HUES64 (cell line): Measurements from ENCODE around the gene MGAT5.

ENCODE experiments used
- H3K27ac ChIP-seq: 2 replicates; pipeline ENCODE4 v1.7.0; 2013; ENCODE audit warnings: low read depth, low read length, inconsistent platforms
- H3K27me3 ChIP-seq: 2 replicates; pipeline ENCODE4 v1.6.1; 2013; ENCODE audit warnings: mild to moderate bottlenecking, low read length; ENCODE audit not compliant: insufficient read depth
- H3K36me3 ChIP-seq: 2 replicates; pipeline ENCODE4 v1.6.1; 2013; ENCODE audit warnings: mild to moderate bottlenecking, low read length; ENCODE audit not compliant: insufficient read depth
- H3K4me1 ChIP-seq: 2 replicates; pipeline ENCODE4 v1.6.1; 2013; ENCODE audit warnings: mild to moderate bottlenecking, low read length, moderate library complexity; ENCODE audit not compliant: insufficient read depth
- H3K4me3 ChIP-seq: 2 replicates; pipeline ENCODE4 v1.5.1; 2013; ENCODE audit warnings: mild to moderate bottlenecking, low read length, moderate library complexity
- H3K9ac ChIP-seq: 2 replicates; pipeline ENCODE4 v1.6.1; 2013; ENCODE audit warnings: mild to moderate bottlenecking, low read depth, low read length
- H3K9me3 ChIP-seq: 2 replicates; pipeline ENCODE4 v1.6.1; 2013; ENCODE audit warnings: low read depth, low read length; ENCODE audit not compliant: insufficient read depth
- WGBS: fragments of 150-250, 120-280 bp; methylation state at CpG from one replicate; pipeline ENCODE4 v1.1.7; 2013; ENCODE audit warnings: missing lambda C conversion rate; 5-methylcytosine and 5-hydroxymethylcytosine counted together

The MGAT5 gene

DNA sequence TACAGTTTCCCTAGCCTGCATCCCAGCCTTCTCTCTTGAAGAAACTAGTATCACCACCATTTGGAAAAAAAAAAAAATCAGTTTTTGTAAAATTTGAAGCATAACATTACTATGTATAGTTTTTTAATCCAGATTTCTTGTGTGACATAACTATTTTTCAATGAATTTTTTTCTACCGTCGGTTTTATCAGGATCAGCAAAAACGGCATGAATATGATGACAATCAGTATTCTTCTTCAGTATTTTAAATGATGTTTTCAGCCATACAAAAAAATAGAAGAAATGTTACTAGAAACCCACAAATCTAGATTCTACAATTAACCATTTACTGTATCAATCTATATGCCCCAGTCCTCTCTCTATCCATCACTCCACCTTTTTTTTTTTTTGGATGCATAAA lies 103.9 kb downstream of the MGAT5 start:
- H3K4me3 ChIP-seq: no peak overlapping the region
- no peak overlapping the region for H3K27ac ChIP-seq
- no peaks in the 10 kb centered on the region for H3K27me3 ChIP-seq
- no peaks in the 10 kb centered on the region for H3K9me3 ChIP-seq
- H3K36me3 ChIP-seq: peaks cover 2% of the 10 kb centered on the region; the same call in 1 of the 2 replicates
- 0 out of 2 replicates have a peak, but pooled peaks cover 5% of the 10 kb centered on the region for H3K4me1 ChIP-seq
- no peak overlapping the region for H3K9ac ChIP-seq
- WGBS: 94% methylated on average over 3 of the region's 3 CpGs

DNA sequence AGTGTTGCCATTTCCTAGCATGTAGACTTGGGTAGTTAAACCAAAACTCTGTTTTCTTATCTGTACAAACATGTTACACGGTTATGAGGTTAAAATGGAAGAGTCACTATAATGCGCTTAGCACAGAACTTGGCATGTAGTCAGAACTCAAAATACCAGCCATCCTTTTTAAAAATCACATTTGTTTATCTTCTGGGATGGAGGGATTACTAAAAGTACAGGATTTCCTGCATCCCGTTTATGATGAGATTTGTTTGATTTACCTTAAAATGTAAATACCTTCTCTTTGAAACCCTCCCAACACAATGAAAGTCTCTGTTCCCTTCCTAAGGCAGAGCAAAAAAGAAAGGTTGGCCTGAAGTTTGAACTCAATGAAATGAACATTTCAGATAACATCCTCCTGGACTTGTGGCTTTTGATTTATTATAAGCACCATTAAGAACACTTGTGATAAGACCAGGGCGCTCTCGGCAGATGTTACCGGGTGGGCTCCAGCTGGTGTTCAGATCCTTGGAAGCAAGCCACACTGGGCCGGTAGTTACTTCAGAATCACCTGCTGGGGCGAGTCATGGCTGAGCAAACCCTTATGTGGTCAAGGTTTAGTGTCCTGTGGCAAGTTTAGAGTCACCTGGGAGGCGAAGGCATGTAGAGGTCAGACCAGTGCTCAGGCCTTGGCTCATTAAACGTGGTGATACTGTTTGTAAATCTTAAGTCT lies 105.7 kb downstream of the MGAT5 start:
- Histone ChIP-seq H3K9me3 (no peaks in the 10 kb centered on the region), H3K9ac (no peak overlapping the region), H3K4me3 (no peak overlapping the region), H3K4me1 (0 out of 2 replicates have a peak, but pooled peaks cover 5% of the 10 kb centered on the region), H3K27ac (no peak overlapping the region), H3K27me3 (no peaks in the 10 kb centered on the region), H3K36me3 (0 out of 2 replicates have a peak, but pooled peaks cover 5% of the 10 kb centered on the region)
- WGBS: 94% methylated on average over 9 of the region's 10 CpGs

DNA sequence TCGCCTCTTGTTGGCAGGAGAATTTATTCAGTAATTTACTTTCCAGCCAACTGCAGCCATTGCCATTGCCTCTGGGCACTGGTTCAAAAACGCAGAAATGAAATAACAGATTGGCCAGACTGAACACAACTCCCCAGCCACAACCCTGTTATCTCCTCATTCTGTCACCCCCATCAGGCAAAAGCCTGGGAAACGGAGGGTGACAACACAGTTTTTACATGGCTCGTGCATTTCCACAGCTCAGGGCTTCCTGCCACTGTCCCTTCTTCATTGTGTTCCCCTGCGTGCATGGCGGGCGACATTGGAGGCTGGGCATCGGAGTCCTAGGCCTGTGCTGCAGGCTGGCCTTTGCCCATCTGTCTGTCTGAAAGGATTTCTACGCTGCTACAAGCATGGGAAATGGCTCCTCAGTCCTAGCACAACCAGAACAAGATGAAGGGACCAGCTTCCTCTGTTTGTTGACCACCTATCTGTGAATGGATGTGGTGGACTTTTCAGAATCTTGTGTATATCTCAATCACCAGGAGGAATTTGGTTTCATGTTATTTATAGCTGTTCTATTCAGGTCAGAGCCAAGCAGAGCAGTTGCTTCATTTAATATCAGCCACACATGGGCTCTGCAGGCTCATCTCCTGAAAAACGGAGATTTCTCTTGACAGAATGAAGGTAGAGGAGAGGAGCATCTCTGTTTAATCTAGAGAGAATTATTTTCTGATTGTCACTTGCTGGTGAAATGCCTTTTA lies 107.0 kb downstream of the MGAT5 start:
- H3K4me3 ChIP-seq: no peak overlapping the region
- 94% methylated on average over 10 of the region's 10 CpGs for WGBS
- H3K9ac ChIP-seq: no peak overlapping the region
- H3K4me1 ChIP-seq: 0 out of 2 replicates have a peak, but pooled peaks cover 5% of the 10 kb centered on the region
- no peak overlapping the region for H3K27ac ChIP-seq
- H3K9me3 ChIP-seq: no peaks in the 10 kb centered on the region
- no peaks in the 10 kb centered on the region for H3K27me3 ChIP-seq
- H3K36me3 ChIP-seq: 0 out of 2 replicates have a peak, but pooled peaks cover 5% of the 10 kb centered on the region

DNA sequence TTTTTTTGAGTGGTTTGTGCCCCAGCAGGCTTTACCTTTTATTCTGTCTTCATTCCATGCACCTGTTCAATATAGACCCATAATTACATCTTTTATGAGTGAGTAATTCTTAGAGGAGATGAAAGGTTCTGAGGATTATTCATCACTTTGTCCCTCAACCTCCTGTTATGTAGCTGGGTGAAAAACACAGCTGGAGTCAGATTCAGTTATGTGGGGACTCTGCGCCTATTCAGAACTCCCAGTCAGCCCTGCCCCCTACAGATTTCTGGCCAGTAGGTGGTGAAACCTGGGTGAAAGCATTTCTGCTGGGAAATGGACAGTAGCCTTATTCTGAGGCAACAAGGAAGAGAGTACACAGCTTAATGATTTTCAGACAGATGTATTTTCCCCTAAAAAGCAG lies 107.8 kb downstream of the MGAT5 start:
- no peaks in the 10 kb centered on the region for H3K9me3 ChIP-seq
- H3K27ac ChIP-seq: no peak overlapping the region
- WGBS: 100% methylated on average over 1 of the region's 1 CpG
- H3K4me1 ChIP-seq: 0 out of 2 replicates have a peak, but pooled peaks cover 5% of the 10 kb centered on the region
- no peaks in the 10 kb centered on the region for H3K27me3 ChIP-seq
- H3K4me3 ChIP-seq: no peak overlapping the region
- H3K9ac ChIP-seq: no peak overlapping the region
- H3K36me3 ChIP-seq: 0 out of 2 replicates have a peak, but pooled peaks cover 5% of the 10 kb centered on the region

DNA sequence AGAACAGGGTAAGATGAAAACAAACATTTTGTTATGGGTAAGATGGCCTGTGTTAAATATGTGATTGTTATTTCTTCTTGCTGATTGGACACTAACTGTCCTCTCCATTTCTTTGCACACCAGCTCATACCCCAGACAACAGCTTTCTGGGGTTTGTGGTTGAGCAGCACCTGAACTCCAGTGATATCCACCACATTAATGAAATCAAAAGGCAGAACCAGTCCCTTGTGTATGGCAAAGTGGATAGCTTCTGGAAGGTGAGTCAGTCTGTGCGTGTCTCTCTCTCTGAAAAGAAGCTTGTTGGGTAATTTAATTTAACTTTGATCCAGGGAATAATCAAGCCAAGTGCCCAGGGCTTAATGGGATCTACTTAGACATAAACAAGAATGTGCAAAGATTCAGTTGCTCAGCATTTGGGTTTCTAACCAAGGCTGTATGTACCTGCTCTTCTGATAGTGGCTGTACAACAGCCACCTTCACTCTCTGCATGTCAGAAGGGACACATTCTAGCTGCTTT lies 108.3 kb downstream of the MGAT5 start:
- Histone ChIP-seq H3K27ac (no peak overlapping the region), H3K4me3 (no peak overlapping the region)
- 86% methylated on average over 1 of the region's 1 CpG for WGBS

DNA sequence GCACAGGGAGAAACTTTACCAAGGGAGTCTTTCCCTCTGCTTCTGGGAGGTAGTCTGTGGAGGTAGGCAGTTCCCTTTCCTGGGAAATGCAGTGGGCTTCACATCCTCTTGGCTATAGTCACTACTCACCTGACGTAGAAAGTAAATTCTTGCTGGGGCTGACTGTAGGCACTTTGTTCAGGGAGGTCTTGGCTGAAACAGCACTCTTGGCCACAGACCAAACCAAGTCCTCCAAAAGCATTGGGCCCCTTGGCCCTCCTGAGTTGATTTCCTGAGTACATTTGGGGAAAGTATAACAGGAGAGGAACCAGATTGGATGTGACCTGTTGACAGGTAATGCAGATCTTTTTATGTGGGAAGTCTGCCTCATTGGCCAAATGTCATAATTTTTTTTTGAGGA lies 108.9 kb downstream of the MGAT5 start:
- Histone ChIP-seq H3K27me3 (no peaks in the 10 kb centered on the region), H3K9ac (no peak overlapping the region), H3K4me3 (no peak overlapping the region), H3K9me3 (no peaks in the 10 kb centered on the region), H3K36me3 (0 out of 2 replicates have a peak, but pooled peaks cover 5% of the 10 kb centered on the region), H3K4me1 (0 out of 2 replicates have a peak, but pooled peaks cover 5% of the 10 kb centered on the region), H3K27ac (no peak overlapping the region)
- WGBS: 100% methylated on average over 1 of the region's 1 CpG

More for the DNA sequence above, 108.3 kb downstream of the MGAT5 start:
- H3K4me1 ChIP-seq: 0 out of 2 replicates have a peak, but pooled peaks cover 5% of the 10 kb centered on the region
- no peaks in the 10 kb centered on the region for H3K27me3 ChIP-seq
- H3K9me3 ChIP-seq: no peaks in the 10 kb centered on the region
- 0 out of 2 replicates have a peak, but pooled peaks cover 5% of the 10 kb centered on the region for H3K36me3 ChIP-seq
- no peak overlapping the region for H3K9ac ChIP-seq

DNA sequence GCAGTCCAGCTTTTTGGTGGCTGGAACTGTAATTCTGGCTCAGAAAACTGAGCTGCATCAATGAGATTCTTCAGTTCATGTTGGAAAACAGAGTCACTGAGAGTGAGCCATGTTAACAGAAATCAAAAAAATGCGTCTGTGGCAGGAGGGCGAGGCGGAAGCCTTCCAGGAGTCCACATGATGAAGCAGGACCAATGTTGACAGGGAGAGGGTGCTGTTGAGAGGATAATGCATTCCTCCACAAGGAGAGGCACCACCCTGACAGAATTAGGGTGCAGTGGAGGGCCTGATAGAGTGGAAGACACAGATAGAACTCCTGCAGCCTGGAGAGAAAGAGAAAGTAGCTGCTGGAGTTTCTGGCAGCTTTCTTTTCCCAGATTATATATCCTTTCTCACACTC lies 111.5 kb downstream of the MGAT5 start:
- Histone ChIP-seq H3K4me3 (no peak overlapping the region), H3K9me3 (no peaks in the 10 kb centered on the region), H3K4me1 (0 out of 2 replicates have a peak, but pooled peaks cover 5% of the 10 kb centered on the region), H3K36me3 (0 out of 2 replicates have a peak, but pooled peaks cover 5% of the 10 kb centered on the region), H3K9ac (no peak overlapping the region), H3K27ac (no peak overlapping the region), H3K27me3 (no peaks in the 10 kb centered on the region)
- 85% methylated on average over 3 of the region's 3 CpGs for WGBS

DNA sequence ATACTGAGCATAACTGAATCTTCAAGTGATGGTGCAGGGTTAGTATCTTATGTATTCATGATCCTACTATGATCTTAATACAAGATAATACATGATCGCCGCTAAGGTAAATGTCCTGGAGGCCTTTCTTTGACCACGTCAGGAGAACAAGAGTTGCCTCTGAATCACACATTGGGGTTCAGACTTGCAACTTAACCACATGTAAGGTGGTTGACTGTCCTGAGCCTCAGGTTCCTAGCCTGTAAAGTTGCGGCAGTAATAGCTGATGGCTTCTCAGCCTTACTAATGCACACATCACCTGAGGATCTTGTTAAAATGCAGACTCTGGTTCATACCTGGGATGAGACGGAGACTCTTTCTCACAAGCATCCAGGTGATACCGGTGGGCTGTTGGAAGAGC lies 112.5 kb downstream of the MGAT5 start:
- Histone ChIP-seq H3K4me3 (no peak overlapping the region), H3K27ac (no peak overlapping the region), H3K9me3 (no peaks in the 10 kb centered on the region), H3K27me3 (no peaks in the 10 kb centered on the region), H3K36me3 (0 out of 2 replicates have a peak, but pooled peaks cover 5% of the 10 kb centered on the region), H3K9ac (no peak overlapping the region), H3K4me1 (0 out of 2 replicates have a peak, but pooled peaks cover 5% of the 10 kb centered on the region)
- WGBS: 97% methylated on average over 6 of the region's 6 CpGs

DNA sequence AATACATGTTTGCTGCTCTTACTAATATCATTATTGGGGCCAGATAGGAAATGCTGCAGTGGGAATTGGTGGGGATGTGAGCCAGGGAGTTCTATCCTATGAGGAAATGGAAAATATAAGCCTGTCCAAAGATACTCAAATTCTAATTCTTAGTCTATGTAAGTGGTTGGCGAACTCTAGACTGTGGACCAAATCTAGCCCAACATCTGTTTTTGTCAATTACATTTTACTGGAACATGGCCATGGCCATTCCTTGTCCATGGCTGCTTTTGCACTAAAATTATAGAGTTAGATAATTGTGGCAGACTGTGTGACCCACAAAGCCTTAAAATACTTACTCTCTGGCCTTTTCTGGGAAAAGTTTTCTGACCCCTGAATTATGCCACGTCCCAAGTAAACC lies 113.3 kb downstream of the MGAT5 start:
- WGBS: 98% methylated on average over 2 of the region's 2 CpGs
- 0 out of 2 replicates have a peak, but pooled peaks cover 5% of the 10 kb centered on the region for H3K36me3 ChIP-seq
- H3K4me3 ChIP-seq: no peak overlapping the region
- no peaks in the 10 kb centered on the region for H3K27me3 ChIP-seq
- no peak overlapping the region for H3K27ac ChIP-seq
- no peaks in the 10 kb centered on the region for H3K4me1 ChIP-seq
- no peaks in the 10 kb centered on the region for H3K9me3 ChIP-seq
- no peak overlapping the region for H3K9ac ChIP-seq

DNA sequence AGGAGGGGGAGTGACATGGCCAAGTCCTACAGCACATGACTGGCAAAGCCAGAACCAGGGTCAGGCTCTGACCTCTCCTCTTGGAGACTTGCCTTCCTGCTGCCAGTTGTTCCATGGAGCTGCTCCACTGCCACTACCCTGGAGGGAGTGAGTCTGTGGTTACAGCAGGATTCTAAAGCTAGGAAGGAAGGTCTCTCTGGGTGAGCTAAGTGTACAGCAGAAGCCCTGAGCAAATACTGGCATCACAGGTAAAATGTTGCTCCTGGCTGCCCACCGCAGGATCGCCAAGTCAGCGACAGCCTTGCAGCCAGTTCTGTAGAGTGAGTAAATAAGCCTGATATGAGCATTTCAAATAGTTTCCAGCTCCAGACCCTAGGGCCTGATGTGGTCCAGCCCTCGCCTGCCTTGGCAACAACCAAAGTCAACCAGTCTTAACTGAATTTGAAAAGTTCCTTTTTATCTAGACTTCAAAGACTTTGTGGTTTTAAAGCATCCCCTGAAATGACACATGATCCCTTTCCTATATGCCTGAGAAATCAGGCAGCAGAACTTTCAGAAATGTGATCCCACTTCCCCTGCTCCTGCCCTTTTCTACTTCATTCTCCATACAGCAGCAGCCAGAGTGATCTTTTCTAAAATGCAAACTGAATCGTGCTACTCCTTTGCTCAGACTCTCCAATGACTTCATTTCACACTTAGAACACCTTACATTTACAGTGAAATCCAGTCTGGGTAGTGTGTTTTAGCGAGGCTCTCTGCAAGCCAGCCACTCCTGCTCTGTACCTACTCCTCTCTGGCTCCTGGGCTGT lies 114.3 kb downstream of the MGAT5 start:
- 94% methylated on average over 6 of the region's 6 CpGs for WGBS
- H3K9ac ChIP-seq: no peak overlapping the region
- 0 out of 2 replicates have a peak, but pooled peaks cover 2% of the 10 kb centered on the region for H3K36me3 ChIP-seq
- no peak overlapping the region for H3K4me3 ChIP-seq
- no peaks in the 10 kb centered on the region for H3K9me3 ChIP-seq
- no peak overlapping the region for H3K27ac ChIP-seq
- H3K27me3 ChIP-seq: no peaks in the 10 kb centered on the region
- no peaks in the 10 kb centered on the region for H3K4me1 ChIP-seq
